Measurements from ENCODE around the gene EOGT. TPM values are rescaled to one million over a fixed set of nuclear protein-coding genes. Genes with fewer than 3 reads are reported as not detected.
A peak's percentile ranks its signal among the peaks of the same experiment; 100 is the strongest.

EOGT gene
- total RNA-seq, 2 experiments from 2014 or later = 12.9 to 13.7 TPM

- CTCF ChIA-PET = interaction anchor here (0.7 to 1.6 kb wide), 3 partner anchors 10 to 18 kb away, joined by 3 to 7 read pairs (median 5); partner anchors contain the start of gene EOGT
- H3K36me3 Mint-ChIP-seq (ENCODE audit: low read depth) = peaks cover 72% of the 10 kb centered on the region
These were observed 18.2 kb upstream of the EOGT start for GRCh38 chr3:69031635-69032034.

GRCh38 chr3:69020857-69021256 lies 7.4 kb upstream of the EOGT start:
- Mint-ChIP-seq H3K36me3 (ENCODE audit: low read depth) (peaks cover 29% of the 10 kb centered on the region), H3K9me3 (no peaks in the 10 kb centered on the region)
- CTCF ChIA-PET = interaction anchor here (1.0 to 1.6 kb wide), 4 partner anchors 9 to 1366 kb away, joined by 3 to 5 read pairs (median 4); no protein-coding TSS in a partner anchor

More at GRCh38 chr3:69031635-69032034, 18.2 kb upstream of the EOGT start:
- POLR2A ChIA-PET = interaction anchor here (1.0 kb wide), 1 partner anchor 8 kb away, joined by 3 read pairs; no protein-coding TSS in a partner anchor
- DNase-seq = no peak
- Mint-ChIP-seq H3K27ac (no peak overlapping the region), H3K9me3 (no peaks in the 10 kb centered on the region), H3K27me3 (no peaks in the 10 kb centered on the region), H3K4me1 (peaks cover 24% of the 10 kb centered on the region), H3K4me3 (no peak overlapping the region)

GRCh38 chr3:69020424-69020823 lies 6.9 kb upstream of the EOGT start:
- Mint-ChIP-seq H3K36me3 (ENCODE audit: low read depth) (peaks cover 25% of the 10 kb centered on the region), H3K4me3 (no peak overlapping the region), H3K27me3 (no peaks in the 10 kb centered on the region), H3K9me3 (no peaks in the 10 kb centered on the region), H3K4me1 (peaks cover 14% of the 10 kb centered on the region), H3K27ac (no peak overlapping the region)
- no peak for DNase-seq
- ChIA-PET CTCF (interaction anchor here (1.0 to 1.6 kb wide), 4 partner anchors 9 to 1365 kb away, joined by 3 to 5 read pairs (median 4); no protein-coding TSS in a partner anchor), POLR2A (no interaction called here)

More at GRCh38 chr3:69020857-69021256, 7.4 kb upstream of the EOGT start:
- H3K27me3 Mint-ChIP-seq = no peaks in the 10 kb centered on the region
- no peak overlapping the region for H3K27ac Mint-ChIP-seq
- no peak overlapping the region for H3K4me3 Mint-ChIP-seq
- no peak for DNase-seq
- POLR2A ChIA-PET = no interaction called here
- peaks cover 11% of the 10 kb centered on the region for H3K4me1 Mint-ChIP-seq

- ChIA-PET POLR2A (interaction anchor here (1.4 kb wide), 1 partner anchor 34 kb away, joined by 6 read pairs; no protein-coding TSS in a partner anchor), CTCF (no interaction called here)
- peaks cover 36% of the 10 kb centered on the region for H3K4me1 Mint-ChIP-seq
- H3K9me3 Mint-ChIP-seq = no peaks in the 10 kb centered on the region
- no peak overlapping the region for H3K27ac Mint-ChIP-seq
- H3K4me3 Mint-ChIP-seq = no peak overlapping the region
- peaks cover 17% of the 10 kb centered on the region for H3K36me3 Mint-ChIP-seq (ENCODE audit: low read depth)
- no peaks in the 10 kb centered on the region for H3K27me3 Mint-ChIP-seq
- no peak for DNase-seq
These were observed 3.4 kb upstream of the EOGT start for GRCh38 chr3:69016901-69017300.

GRCh38 chr3:69016102-69016501 lies 2.6 kb upstream of the EOGT start:
- Mint-ChIP-seq H3K27ac (no peak overlapping the region), H3K36me3 (ENCODE audit: low read depth) (peaks cover 18% of the 10 kb centered on the region), H3K4me3 (no peak overlapping the region), H3K4me1 (peaks cover 40% of the 10 kb centered on the region), H3K27me3 (no peaks in the 10 kb centered on the region), H3K9me3 (no peaks in the 10 kb centered on the region)
- POLR2A ChIA-PET = no interaction called here
- CTCF ChIA-PET = no interaction called here
- DNase-seq = no peak

GRCh38 chr3:69014022-69014580 lies 617 bp upstream of the EOGT start:
- DNase-seq = no peak
- POLR2A ChIA-PET = interaction anchor here (0.7 to 3.6 kb wide), 18 partner anchors 11 to 1358 kb away, joined by 3 to 31 read pairs (median 4); partner anchors contain the start of genes ARL6IP5, TMF1 and UBA3
- Mint-ChIP-seq H3K27ac (peak overlapping the region; percentile 66), H3K9me3 (no peaks in the 10 kb centered on the region), H3K27me3 (no peaks in the 10 kb centered on the region), H3K36me3 (ENCODE audit: low read depth) (peaks cover 23% of the 10 kb centered on the region), H3K4me3 (peak overlapping the region; percentile 79), H3K4me1 (peaks cover 41% of the 10 kb centered on the region)
- CTCF ChIA-PET = interaction anchor here (0.9 to 2.1 kb wide), 10 partner anchors 10 to 106 kb away, joined by 3 to 8 read pairs (median 6); partner anchors contain the start of gene ARL6IP5

GRCh38 chr3:69012800-69013252 lies 658 bp downstream of the EOGT start:
- ChIA-PET CTCF (interaction anchor here (1.0 to 2.1 kb wide), 8 partner anchors 13 to 108 kb away, joined by 3 to 8 read pairs (median 5); no protein-coding TSS in a partner anchor), POLR2A (interaction anchor here (0.9 to 3.6 kb wide), 9 partner anchors 10 to 1357 kb away, joined by 3 to 31 read pairs (median 5); partner anchors contain the start of genes ARL6IP5 and TMF1)
- H3K4me1 Mint-ChIP-seq = peaks cover 41% of the 10 kb centered on the region
- H3K36me3 Mint-ChIP-seq (ENCODE audit: low read depth) = peaks cover 27% of the 10 kb centered on the region
- H3K9me3 Mint-ChIP-seq = no peaks in the 10 kb centered on the region
- peak overlapping the region; percentile 76 for H3K27ac Mint-ChIP-seq
- H3K27me3 Mint-ChIP-seq = no peaks in the 10 kb centered on the region
- peak overlapping the region; percentile 83 for H3K4me3 Mint-ChIP-seq
- no peak for DNase-seq

- no peaks in the 10 kb centered on the region for H3K9me3 Mint-ChIP-seq
- H3K27ac Mint-ChIP-seq = peak overlapping the region; percentile 76
- peak overlapping the region; percentile 83 for H3K4me3 Mint-ChIP-seq
- no peak for DNase-seq
- peaks cover 23% of the 10 kb centered on the region for H3K36me3 Mint-ChIP-seq (ENCODE audit: low read depth)
- ChIA-PET CTCF (interaction anchor here (1.0 to 2.1 kb wide), 3 partner anchors 8 to 171 kb away, joined by 3 to 8 read pairs (median 4); no protein-coding TSS in a partner anchor), POLR2A (interaction anchor here (1.7 to 3.6 kb wide), 4 partner anchors 9 to 79 kb away, joined by 7 to 31 read pairs (median 21); partner anchors contain the start of genes ARL6IP5 and TMF1)
- H3K4me1 Mint-ChIP-seq = peaks cover 41% of the 10 kb centered on the region
- H3K27me3 Mint-ChIP-seq = no peaks in the 10 kb centered on the region
These were observed 1.2 kb downstream of the EOGT start for GRCh38 chr3:69012100-69012799.

- no peaks in the 10 kb centered on the region for H3K27me3 Mint-ChIP-seq
- no peaks in the 10 kb centered on the region for H3K9me3 Mint-ChIP-seq
- peaks cover 24% of the 10 kb centered on the region for H3K36me3 Mint-ChIP-seq (ENCODE audit: low read depth)
- ChIA-PET CTCF (interaction anchor here (0.6 to 1.3 kb wide), 4 partner anchors 9 to 172 kb away, joined by 3 to 4 read pairs (median 4); no protein-coding TSS in a partner anchor), POLR2A (interaction anchor here (3.6 kb wide), 1 partner anchor 40 kb away, joined by 31 read pairs; the partner anchor contains the start of gene TMF1)
- DNase-seq = no peak
- peaks cover 38% of the 10 kb centered on the region for H3K4me1 Mint-ChIP-seq
- no peak overlapping the region for H3K4me3 Mint-ChIP-seq
- H3K27ac Mint-ChIP-seq = no peak overlapping the region
These were observed 2.3 kb downstream of the EOGT start for GRCh38 chr3:69011096-69011730.

GRCh38 chr3:69009559-69010410 lies 3.7 kb downstream of the EOGT start:
- Mint-ChIP-seq H3K4me1 (peaks cover 27% of the 10 kb centered on the region), H3K9me3 (no peaks in the 10 kb centered on the region), H3K27me3 (no peaks in the 10 kb centered on the region), H3K27ac (no peak overlapping the region), H3K36me3 (ENCODE audit: low read depth) (peaks cover 37% of the 10 kb centered on the region), H3K4me3 (no peak overlapping the region)
- ChIA-PET POLR2A (interaction anchor here (1.1 kb wide), 1 partner anchor 190 kb away, joined by 4 read pairs; no protein-coding TSS in a partner anchor), CTCF (interaction anchor here (0.7 to 0.8 kb wide), 2 partner anchors 112 to 432 kb away, joined by 3 read pairs; partner anchors contain the start of gene LMOD3)
- DNase-seq = no peak

DNA sequence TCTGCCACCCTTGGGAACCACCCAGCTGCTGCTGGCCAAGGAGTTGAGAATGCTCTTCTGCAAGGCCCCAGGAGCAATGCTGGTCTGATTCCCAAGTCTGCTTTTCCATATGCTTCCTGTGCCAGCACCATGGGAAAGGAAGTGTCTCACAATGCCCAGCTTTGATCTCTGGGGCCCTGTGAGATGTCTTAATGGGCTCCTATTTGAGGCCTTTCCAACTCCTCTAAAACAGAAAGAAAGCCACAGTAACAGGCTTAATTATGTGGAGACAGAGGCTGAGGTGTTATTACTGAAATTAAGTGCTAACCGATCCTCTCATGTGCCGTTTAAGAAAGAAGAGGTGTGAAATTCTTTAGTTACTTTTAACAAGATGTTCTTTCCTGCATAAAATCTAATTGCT lies 4.5 kb downstream of the EOGT start:
- Mint-ChIP-seq H3K4me3 (no peak overlapping the region), H3K4me1 (peaks cover 21% of the 10 kb centered on the region), H3K36me3 (ENCODE audit: low read depth) (peaks cover 42% of the 10 kb centered on the region), H3K27me3 (no peaks in the 10 kb centered on the region), H3K27ac (no peak overlapping the region), H3K9me3 (no peaks in the 10 kb centered on the region)
- ChIA-PET POLR2A (interaction anchor here (1.1 kb wide), 1 partner anchor 191 kb away, joined by 4 read pairs; no protein-coding TSS in a partner anchor), CTCF (interaction anchor here (0.8 kb wide), 1 partner anchor 113 kb away, joined by 3 read pairs; the partner anchor contains the start of gene LMOD3)
- no peak for DNase-seq

Data from activated CD4-positive, alpha-beta memory T cell treated with anti-CD3 and anti-CD28 coated beads, Interleukin-2, amount 10 ng/mL, durations not matched to agents 7 days and 5 days (primary cell).